Activated CD4-positive, alpha-beta memory T cell treated with anti-CD3 and anti-CD28 coated beads for 36 hours (primary cell): ENCODE measurements around the gene MUC13. TPM values are rescaled to one million over a fixed set of nuclear protein-coding genes. Genes with fewer than 3 reads are reported as not detected.

Source experiments
- CTCF ChIA-PET: fragments of 350-600 bp; sonication (Branson Sonifier 250); formaldehyde crosslinking; loops from one replicate; lab custom pipeline; 2021; ENCODE audit warnings: antibody characterized with exemption, inconsistent platforms; lab: Charles Lee
- POLR2A ChIA-PET: fragments of 350-600 bp; sonication (Branson Sonifier 250); formaldehyde crosslinking; loops from one replicate; lab custom pipeline; 2021; ENCODE audit warnings: antibody characterized with exemption; lab: Charles Lee
- DNase-seq: peaks from one replicate; pipeline ENCODE4 v3.0.0-alpha.2; 2020
- H3K27ac Mint-ChIP-seq: one replicate; pipeline ENCODE4 v1.8.0; 2021; ENCODE audit warnings: mixed read lengths
- H3K27me3 Mint-ChIP-seq: one replicate; pipeline ENCODE4 v1.8.0; 2021; ENCODE audit warnings: mixed read lengths
- H3K36me3 Mint-ChIP-seq: one replicate; pipeline ENCODE4 v1.8.0; 2021; ENCODE audit warnings: mixed read lengths
- H3K4me1 Mint-ChIP-seq: one replicate; pipeline ENCODE4 v1.8.0; 2021; ENCODE audit warnings: low read depth, mixed read lengths
- H3K4me3 Mint-ChIP-seq: one replicate; pipeline ENCODE4 v1.8.0; 2021; ENCODE audit warnings: mild to moderate bottlenecking, mixed read lengths
- H3K9me3 Mint-ChIP-seq: one replicate; pipeline ENCODE4 v1.8.0; 2021; ENCODE audit warnings: mixed read lengths
- intact Hi-C: fragments of 100-400 bp; cut with micrococcal nuclease; formaldehyde crosslinking; loops from one replicate; pipeline ENCODE4 v1.15.1; 2023
- total RNA-seq, 2 experiments: library from RNA; stranded (reverse); gene quantifications; one replicate each; pipeline ENCODE4 v1.2.3, GENCODE V29; 2021

Gene MUC13
- total RNA-seq, 2 experiments from 2014 or later = not detected

DNA sequence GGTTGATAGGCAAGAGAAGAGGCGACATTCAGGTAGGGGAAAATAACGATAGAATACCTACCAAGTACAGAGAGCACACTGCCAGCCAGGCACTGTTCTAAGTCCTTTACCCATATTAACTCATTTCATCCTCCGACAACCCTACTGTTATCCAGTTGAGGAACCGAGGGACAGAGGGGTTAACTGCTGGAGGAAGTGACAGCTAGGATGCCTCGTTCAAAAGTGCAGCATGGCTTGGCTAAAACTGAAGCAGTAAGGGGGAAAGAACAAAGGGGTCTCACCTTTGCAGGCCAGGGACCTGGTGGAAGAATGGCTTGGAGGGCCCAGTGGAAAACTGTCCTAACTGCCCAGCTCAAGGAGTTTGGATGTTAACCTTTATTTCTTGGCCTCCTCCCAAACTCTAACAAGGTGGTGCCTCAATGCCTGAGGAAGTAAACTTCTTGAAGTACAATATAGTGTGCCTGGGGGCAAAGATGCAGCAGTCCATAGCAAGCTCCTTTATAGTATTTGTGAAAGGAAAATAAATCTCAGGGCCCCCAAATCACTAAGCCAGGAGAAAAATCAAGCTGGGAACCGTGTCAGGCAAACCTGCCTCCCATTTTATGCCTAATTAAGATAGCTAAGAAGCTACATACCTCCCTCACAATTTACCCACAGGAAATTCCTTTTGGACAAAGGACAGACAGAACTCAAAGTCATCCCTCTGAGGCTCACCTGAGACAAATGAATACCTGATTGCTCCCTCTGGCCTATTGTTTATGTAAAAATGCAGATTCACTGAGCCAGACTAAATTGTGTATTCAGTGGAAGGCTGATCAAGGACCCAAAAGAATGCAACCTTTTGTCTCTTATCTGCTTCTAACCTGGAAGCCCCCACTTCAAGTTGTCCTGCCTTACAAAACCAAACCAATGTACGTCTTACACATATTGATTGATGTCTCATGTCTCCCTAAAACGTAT, 45.8 kb downstream of the MUC13 start:
- POLR2A ChIA-PET = no interaction called here
- peaks cover 38% of the 10 kb centered on the region for H3K27me3 Mint-ChIP-seq
- intact Hi-C loops = no loop called here

DNA sequence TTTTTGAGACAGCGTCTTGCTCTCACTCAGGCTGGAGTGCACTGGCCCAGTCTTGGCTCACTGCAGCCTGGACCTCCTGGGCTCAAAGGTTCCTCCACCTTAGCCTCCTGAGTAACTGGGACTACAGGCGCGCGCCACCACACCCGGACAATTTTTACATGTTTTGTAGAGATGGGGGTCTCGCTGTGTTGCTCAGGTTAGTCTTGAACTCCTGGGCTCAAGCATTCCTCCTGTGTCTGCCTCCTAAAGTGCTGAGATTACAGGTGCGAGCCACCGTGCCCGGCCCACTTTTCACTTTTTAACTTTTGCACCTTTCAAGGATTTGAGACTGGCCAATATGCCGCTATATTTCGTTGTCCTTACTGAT, 46.6 kb downstream of the MUC13 start:
- H3K27me3 Mint-ChIP-seq = peaks cover 44% of the 10 kb centered on the region

More for the DNA sequence above, 45.8 kb downstream of the MUC13 start:
- H3K9me3 Mint-ChIP-seq = no peaks in the 10 kb centered on the region
- no peak overlapping the region for H3K27ac Mint-ChIP-seq
- H3K4me3 Mint-ChIP-seq = peak overlapping the region; percentile 64
- peaks cover 2% of the 10 kb centered on the region for H3K4me1 Mint-ChIP-seq
- H3K36me3 Mint-ChIP-seq = no peaks in the 10 kb centered on the region
- CTCF ChIA-PET = interaction anchor here (0.6 to 3.2 kb wide), 4 partner anchors 13 to 128 kb away, joined by 3 to 20 read pairs (median 3); no protein-coding TSS in a partner anchor
- DNase-seq = no peak

DNA sequence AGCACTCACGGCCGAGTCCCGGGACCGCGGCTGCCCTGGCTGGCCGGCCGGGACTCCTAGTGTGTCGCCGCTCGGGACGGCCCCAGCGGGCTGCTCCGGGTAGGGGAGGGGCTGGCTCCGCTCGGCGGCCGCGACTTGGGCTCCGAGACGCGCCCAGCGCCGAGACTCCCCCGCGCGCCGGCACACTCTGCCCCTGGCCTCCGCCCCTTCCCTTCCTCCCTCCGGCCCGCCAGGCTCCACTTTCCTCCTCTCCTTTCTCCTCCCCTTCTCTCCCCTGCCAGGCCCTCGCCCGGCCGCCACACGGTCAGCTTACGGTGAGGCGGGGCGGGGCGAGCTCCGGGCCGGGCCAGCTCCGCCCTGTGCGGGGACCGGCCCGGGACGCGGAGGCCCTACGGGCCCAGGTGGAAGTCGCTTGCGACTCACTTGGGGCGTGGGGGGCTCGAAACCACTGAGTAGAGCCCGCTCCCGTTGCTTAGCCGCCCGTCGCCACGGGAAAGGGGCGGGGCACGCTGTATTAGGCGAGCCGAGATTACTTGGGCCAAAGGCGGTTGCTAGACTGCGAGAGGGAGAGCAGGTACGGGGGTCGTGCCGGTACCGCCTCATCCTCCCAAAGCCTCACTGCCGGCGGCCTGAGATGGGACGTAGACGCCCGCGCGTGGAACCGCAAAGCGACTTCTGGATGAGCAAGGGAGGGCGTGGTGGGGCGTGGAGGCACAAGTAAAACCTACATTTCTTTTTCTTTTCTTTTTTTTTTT, 47.2 kb downstream of the MUC13 start, which contains the start of gene ITGB5:
Gene ITGB5, minus strand, starts transcription at position 189 of the 755 bp plus-strand sequence. CDS start 365 bp downstream, outside the sequence.
- H3K27ac Mint-ChIP-seq = no peak within 1 kb of the TSS
- no peaks in the 10 kb centered on the region for H3K9me3 Mint-ChIP-seq
- peaks cover 45% of the 10 kb centered on the region for H3K27me3 Mint-ChIP-seq
- no peaks in the 10 kb centered on the region for H3K36me3 Mint-ChIP-seq
- peak; percentile 45 for DNase-seq
- ChIA-PET POLR2A (no interaction called here), CTCF (interaction anchor here (0.8 to 3.2 kb wide), 2 partner anchors 11 to 14 kb away, joined by 3 to 20 read pairs; no protein-coding TSS in a partner anchor)
- intact Hi-C loops = no loop called here
- peak within 1 kb of the TSS; percentile 64 for H3K4me3 Mint-ChIP-seq
- H3K4me1 Mint-ChIP-seq = peaks cover 2% of the 10 kb centered on the region

More for the DNA sequence above, 46.6 kb downstream of the MUC13 start:
- ChIA-PET POLR2A (no interaction called here), CTCF (interaction anchor here (0.7 to 3.2 kb wide), 3 partner anchors 11 to 127 kb away, joined by 3 to 20 read pairs (median 3); no protein-coding TSS in a partner anchor)
- Mint-ChIP-seq H3K4me1 (peaks cover 2% of the 10 kb centered on the region), H3K4me3 (peak overlapping the region; percentile 64), H3K27ac (no peak overlapping the region), H3K9me3 (no peaks in the 10 kb centered on the region), H3K36me3 (no peaks in the 10 kb centered on the region)
- intact Hi-C loops = no loop called here
- no peak for DNase-seq

DNA sequence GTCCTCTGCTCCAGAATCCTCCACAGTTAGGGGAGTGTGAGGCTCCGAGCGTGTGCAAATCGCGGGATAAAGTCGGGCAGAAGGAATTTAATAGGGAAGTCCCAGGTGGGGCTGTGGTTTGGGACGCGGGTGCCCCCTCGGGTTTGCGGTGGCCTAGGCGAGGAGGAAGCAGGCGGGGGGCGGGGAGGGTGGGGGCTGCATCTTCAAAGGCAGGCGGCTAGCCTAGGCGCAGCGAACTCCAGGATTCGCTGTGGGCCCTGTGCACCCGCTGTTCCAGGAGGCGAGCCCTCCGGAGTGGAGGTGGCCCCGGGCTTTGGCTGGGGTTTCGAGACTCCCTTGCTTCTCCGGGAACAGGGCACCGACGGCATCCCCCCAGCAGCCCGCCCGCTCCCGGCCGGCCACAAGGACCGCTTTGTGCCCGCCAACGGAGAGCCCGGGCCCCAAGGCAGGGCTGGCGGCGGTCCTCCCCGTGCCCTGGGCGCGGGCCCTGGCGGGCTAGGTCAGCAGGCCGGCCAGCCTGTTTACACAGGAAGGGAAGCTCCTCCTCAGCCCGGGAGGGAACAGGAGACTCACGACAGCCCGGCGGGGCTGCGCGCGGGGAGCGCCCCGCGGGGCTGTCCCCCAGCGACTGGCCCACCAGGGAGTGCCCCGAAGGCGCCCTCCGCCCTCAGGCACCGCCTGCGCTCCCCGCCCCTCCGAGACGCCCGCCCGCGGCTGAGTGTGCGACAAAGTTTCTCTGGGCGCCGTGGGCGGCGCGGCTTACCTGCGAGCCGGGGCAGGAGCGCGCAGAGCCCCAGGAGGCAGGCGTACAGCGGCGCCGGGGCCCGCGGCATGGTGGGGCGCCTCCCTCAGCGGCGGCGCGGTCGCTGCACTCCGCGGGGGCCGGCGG, 48.1 kb downstream of the MUC13 start:
- no peak overlapping the region for H3K27ac Mint-ChIP-seq
- peak; percentile 48 for DNase-seq
- ChIA-PET POLR2A (no interaction called here), CTCF (interaction anchor here (3.2 kb wide), 1 partner anchor 15 kb away, joined by 20 read pairs; no protein-coding TSS in a partner anchor)
- intact Hi-C loops = no loop called here
- H3K36me3 Mint-ChIP-seq = no peaks in the 10 kb centered on the region
- H3K4me1 Mint-ChIP-seq = peaks cover 2% of the 10 kb centered on the region
- H3K9me3 Mint-ChIP-seq = no peaks in the 10 kb centered on the region
- peaks cover 49% of the 10 kb centered on the region for H3K27me3 Mint-ChIP-seq
- H3K4me3 Mint-ChIP-seq = peak overlapping the region; percentile 17

DNA sequence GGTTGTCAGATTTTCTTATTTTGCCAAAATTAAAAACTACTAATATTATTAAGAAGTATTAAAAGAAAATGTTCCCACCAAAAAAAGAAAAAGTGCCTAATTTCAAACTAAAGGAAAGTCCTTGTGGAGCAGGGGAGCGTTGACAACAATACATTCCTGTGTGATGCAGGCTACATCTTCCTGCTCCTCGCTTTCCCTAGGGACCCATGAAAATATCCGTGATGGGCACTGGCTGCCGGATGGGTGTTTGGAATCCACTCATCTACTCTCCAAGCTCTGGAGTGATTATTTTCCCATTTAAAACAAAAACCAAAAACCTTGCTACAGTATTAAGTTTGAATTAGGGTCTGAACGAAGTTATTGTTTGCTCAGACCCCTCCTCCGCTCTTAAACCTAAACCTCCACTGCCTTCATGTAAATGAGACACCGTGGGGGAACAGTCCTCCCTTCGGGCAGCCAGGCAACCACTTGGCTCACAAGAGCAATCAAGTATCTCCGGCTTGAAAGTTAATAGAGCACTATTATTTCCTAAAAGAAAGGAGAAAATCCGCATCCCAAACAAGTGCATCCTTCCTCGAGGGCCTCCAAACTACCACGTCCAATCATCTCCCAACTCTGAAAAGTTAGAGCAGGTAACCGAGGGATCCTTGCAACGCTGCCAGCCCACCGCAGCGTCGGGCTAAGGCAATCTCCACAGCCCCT, 48.9 kb downstream of the MUC13 start:
- CTCF ChIA-PET = interaction anchor here (0.9 to 1.0 kb wide), 2 partner anchors 15 to 17 kb away, joined by 3 to 5 read pairs; no protein-coding TSS in a partner anchor
- no peak for DNase-seq
- intact Hi-C loops = no loop called here
- Mint-ChIP-seq H3K36me3 (no peaks in the 10 kb centered on the region), H3K9me3 (no peaks in the 10 kb centered on the region), H3K27ac (no peak overlapping the region), H3K4me1 (peaks cover 2% of the 10 kb centered on the region), H3K27me3 (peaks cover 49% of the 10 kb centered on the region), H3K4me3 (peak overlapping the region; percentile 17)
- POLR2A ChIA-PET = no interaction called here

DNA sequence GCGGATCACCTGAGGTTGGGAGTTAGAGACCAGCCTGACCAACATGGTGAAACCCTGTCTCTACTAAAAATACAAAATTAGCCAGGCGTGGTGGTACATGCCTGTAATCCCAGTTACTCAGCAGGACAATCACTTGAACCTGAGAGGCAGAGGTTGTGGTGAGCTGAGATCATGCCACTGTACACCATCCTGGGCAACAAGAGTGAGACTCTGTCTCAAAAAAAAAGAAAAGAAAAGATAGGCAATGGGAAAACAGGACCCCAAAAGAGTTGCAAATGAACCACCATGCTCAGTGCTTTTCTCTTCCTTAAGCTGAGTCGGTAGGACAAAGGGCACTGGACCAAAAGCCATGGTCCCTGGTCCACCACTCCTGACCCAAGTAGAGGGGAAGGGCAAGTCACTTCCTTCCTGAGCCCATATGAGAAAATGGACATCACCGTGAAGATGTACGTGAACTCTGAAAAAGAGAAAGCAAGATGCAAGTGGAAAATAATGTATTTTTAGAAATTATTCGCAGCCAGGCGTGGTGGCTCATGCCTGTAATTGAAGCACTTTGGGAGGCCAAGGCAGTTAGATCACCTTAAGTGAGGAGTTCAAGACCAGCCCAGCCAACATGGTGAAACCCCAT, 50.0 kb downstream of the MUC13 start:
- no peak overlapping the region for H3K4me3 Mint-ChIP-seq
- CTCF ChIA-PET = interaction anchor here (0.9 to 1.3 kb wide), 3 partner anchors 16 to 18 kb away, joined by 3 to 5 read pairs (median 5); no protein-coding TSS in a partner anchor
- H3K27ac Mint-ChIP-seq = no peak overlapping the region
- H3K27me3 Mint-ChIP-seq = peaks cover 46% of the 10 kb centered on the region
- no peaks in the 10 kb centered on the region for H3K36me3 Mint-ChIP-seq
- intact Hi-C loops = no loop called here
- POLR2A ChIA-PET = no interaction called here
- no peak for DNase-seq
- no peaks in the 10 kb centered on the region for H3K9me3 Mint-ChIP-seq
- H3K4me1 Mint-ChIP-seq = peaks cover 2% of the 10 kb centered on the region

DNA sequence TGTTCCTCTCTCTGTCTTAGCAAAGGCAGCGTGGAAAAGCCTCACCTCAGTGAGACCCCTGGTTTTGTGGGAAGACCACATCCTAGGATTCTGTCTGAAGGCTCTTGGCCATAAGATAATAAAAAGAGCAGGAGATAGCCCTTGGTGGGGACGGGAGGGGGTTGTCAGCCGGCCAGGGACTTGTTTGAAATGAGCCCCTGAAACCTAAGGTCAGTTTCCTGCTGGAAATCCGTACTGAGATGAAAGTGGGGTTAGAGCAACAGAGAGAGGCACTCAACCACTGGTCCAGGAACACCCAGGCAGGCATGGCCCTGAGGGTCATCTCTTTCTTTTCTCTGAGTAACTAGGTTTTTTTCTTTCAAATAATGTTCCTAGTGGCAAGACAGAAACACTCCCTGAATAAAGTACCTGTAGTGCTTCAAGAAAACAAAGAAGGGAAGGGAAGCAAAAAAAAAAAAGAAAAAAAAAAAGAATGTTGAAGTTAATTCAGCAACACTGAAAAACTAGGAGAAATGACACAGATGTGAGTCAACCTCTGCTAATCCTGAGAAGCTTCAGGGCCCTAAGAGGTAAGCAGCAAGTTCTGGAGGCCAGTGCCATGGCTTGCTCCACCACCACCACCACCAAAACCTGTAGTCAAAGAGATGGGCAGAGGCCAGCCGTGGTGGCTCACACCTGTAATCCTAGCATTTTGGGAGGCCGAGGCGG, 50.6 kb downstream of the MUC13 start:
- H3K27me3 Mint-ChIP-seq = peaks cover 39% of the 10 kb centered on the region

DNA sequence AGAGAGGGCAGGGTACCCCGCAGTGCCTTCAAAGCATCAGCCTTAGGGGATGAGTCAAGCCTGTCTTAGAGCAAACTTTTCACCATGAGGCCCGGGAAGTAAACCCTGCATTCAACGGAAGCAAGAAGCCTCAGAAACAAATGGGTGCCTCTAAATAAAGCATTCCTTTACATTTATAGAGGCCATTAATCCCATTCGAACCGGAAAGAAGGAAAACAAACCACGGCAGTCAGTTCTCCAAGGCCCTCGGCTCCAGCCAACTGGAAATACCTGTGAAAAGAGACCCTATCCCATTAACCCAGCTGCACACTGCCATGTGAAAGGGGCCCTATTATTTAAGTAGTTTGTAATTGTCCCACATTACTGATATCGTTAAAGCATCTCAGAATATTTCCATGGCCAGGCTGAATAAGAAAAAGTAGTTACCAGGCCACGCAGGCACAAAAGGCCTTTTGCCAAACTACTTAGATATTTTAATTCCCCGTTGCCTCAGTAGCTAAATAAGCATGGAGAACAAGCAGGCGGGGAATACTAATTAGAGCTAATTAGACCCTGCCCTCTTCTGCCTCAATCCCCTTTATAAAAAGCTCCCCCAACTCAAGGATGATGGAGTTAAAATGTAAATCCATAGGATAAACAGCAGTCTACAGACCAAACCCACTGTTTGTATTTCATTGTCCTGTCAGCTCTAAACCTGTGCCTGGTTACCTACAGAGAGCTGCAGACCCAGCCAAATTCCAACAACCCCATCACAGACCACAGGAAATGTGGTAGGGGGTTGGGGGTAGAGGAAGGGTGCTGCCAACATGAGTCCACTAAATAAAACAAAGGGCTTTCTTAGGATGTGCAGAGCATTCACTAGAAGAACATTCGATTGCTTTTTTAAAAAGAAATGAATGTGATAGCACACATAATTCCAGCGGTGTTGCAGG, 51.5 kb downstream of the MUC13 start:
- intact Hi-C loops = no loop called here
- CTCF ChIA-PET = interaction anchor here (1.0 to 1.3 kb wide), 2 partner anchors 13 to 19 kb away, joined by 3 to 5 read pairs; no protein-coding TSS in a partner anchor
- no peak overlapping the region for H3K4me3 Mint-ChIP-seq
- H3K36me3 Mint-ChIP-seq = no peaks in the 10 kb centered on the region
- no peak overlapping the region for H3K27ac Mint-ChIP-seq
- no peak for DNase-seq
- POLR2A ChIA-PET = interaction anchor here (0.6 kb wide), 1 partner anchor 499 kb away, joined by 3 read pairs; no protein-coding TSS in a partner anchor
- peaks cover 31% of the 10 kb centered on the region for H3K27me3 Mint-ChIP-seq
- H3K4me1 Mint-ChIP-seq = peaks cover 14% of the 10 kb centered on the region
- no peaks in the 10 kb centered on the region for H3K9me3 Mint-ChIP-seq

More for the DNA sequence above, 50.6 kb downstream of the MUC13 start:
- H3K9me3 Mint-ChIP-seq = no peaks in the 10 kb centered on the region
- CTCF ChIA-PET = interaction anchor here (1.0 to 1.3 kb wide), 2 partner anchors 12 to 18 kb away, joined by 3 to 5 read pairs; no protein-coding TSS in a partner anchor
- no peak for DNase-seq
- no peak overlapping the region for H3K27ac Mint-ChIP-seq
- H3K36me3 Mint-ChIP-seq = no peaks in the 10 kb centered on the region
- H3K4me3 Mint-ChIP-seq = no peak overlapping the region
- intact Hi-C loops = no loop called here
- POLR2A ChIA-PET = no interaction called here
- H3K4me1 Mint-ChIP-seq = peaks cover 7% of the 10 kb centered on the region

DNA sequence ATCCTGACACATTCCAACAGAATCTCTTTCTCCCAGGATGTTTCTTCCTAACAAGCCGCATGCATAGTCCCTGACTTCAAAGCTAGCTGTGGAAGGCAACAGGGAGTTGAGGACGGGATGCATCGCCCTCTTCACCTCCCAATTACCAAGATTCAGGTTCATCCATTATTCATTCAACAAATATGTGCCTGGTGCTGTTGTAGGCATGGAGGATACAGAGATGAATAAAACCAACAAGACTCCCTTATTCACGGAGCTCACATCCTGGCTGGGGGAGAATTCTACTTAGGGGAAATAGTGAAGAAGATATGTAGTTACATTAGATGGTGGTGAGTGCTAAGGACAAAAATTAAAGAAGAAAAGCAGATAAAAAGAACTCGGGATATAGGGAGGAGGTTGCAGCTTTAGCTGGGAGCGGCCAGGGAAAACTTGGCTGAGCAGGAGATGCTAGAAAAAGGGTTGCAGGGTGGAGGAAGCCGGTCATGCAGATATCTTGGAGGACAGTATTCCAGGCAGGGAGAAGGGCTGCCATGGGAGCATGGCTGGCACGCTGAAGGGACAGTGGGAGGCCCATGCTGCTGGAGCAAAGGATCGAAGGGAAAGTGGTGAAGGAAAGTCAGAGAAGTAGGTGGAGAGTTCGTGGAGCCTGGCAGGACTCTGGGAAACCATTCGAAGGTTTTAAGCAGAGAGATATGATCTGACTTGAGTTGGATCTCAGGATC, 52.4 kb downstream of the MUC13 start:
- Mint-ChIP-seq H3K9me3 (no peaks in the 10 kb centered on the region), H3K4me3 (no peak overlapping the region), H3K36me3 (no peaks in the 10 kb centered on the region), H3K27ac (no peak overlapping the region), H3K4me1 (peaks cover 14% of the 10 kb centered on the region), H3K27me3 (peaks cover 25% of the 10 kb centered on the region)
- CTCF ChIA-PET = no interaction called here
- POLR2A ChIA-PET = interaction anchor here (0.6 kb wide), 1 partner anchor 500 kb away, joined by 3 read pairs; no protein-coding TSS in a partner anchor
- no peak for DNase-seq
- intact Hi-C loops = no loop called here
